Prostate gland (tissue), 2 donors: ENCODE measurements around the gene FGGY.

Experiments
- CTCF ChIP-seq, 4 experiments: fragments of 200-600 bp in 2 of 4; fragments of 450-650 bp in 2 of 4; sonication (generic) in 2 of 4; IDR thresholded peaks; 1 replicate in 3 of 4; 2 replicates in 1 of 4; pipeline ENCODE4 v1.5.1; 2016 to 2019; ENCODE audit warnings: antibody characterized with exemption in 4 of 4, mild to moderate bottlenecking in 2 of 4, moderate library complexity in 2 of 4
- POLR2A ChIP-seq: fragments of 450-650 bp; IDR thresholded peaks from one replicate; pipeline ENCODE4 v1.6.1; 2016; ENCODE audit warnings: antibody characterized with exemption, mild to moderate bottlenecking

- TF ChIP-seq CTCF (IDR thresholded peaks at IDR 0.05), result no peak
- TF ChIP-seq POLR2A, result no peak
These were observed 60.9 kb downstream of the FGGY start for GRCh38 chr1:59357645-59358320.
